ENCODE data around the gene CERK.

Gene CERK

GRCh38 chr22:46748908-46749675, 11.0 kb upstream of the CERK start:
- no peak for TF ChIP-seq ZNF274 (IDR thresholded peaks at IDR 0.05; ENCODE audit: low read depth, low read length)
- H3K4me3 ChIP-seq (ENCODE audit: low read length): no peak overlapping the region

- no peak for TF ChIP-seq ZNF274 (IDR thresholded peaks at IDR 0.05; ENCODE audit: low read depth, low read length)
- no peak overlapping the region for H3K4me3 ChIP-seq (ENCODE audit: low read length)
These were observed 10.3 kb upstream of the CERK start for GRCh38 chr22:46748206-46748907.

DNA sequence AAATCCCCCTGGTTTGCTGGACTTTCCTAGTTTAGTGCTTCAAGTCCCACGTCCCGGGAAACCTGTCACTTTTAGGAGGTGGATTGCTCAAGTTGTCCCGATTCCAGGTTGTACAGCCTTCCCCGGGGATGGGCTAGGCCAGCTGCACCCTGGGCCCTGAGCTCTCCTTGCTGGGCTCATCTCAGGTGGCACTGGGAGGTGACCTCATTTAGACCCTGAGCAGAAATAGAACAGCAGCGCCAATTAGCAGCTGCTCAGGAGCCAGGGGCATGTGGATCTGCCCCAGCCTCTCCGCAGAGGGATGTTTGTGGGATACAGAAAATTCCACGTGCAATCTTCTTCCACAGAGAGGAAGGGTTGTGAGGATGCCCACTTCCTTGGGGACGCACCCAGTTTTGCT, 9.6 kb upstream of the CERK start:
- no peak overlapping the region for H3K4me3 ChIP-seq (ENCODE audit: low read length)
- TF ChIP-seq ZNF274 (IDR thresholded peaks at IDR 0.05; ENCODE audit: low read depth, low read length): no peak

DNA sequence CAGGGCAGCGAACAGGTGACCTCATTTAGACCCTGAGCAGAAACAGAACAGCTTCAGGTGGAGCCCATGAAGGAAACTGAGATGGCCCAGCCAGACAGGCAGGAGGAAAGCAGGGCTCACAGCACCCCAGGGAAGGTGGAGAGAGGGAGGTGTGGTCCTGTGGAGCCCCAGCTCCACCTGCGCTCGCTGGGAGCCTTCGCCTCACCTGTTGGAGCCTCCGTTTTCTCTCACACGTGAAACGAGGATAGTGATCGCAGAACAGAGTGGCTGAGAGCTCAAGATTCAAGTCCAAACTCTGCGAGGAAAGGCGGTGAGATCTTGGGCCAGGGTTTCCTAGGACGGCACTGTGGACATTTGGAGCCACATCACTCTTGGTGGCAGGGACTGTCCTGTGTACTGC, 8.6 kb upstream of the CERK start:
- no peak overlapping the region for H3K4me3 ChIP-seq (ENCODE audit: low read length)

GRCh38 chr22:46746192-46746591, 8.1 kb upstream of the CERK start:
- no peak overlapping the region for H3K4me3 ChIP-seq (ENCODE audit: low read length)
- TF ChIP-seq ZNF274 (IDR thresholded peaks at IDR 0.05; ENCODE audit: low read depth, low read length): no peak

More for the DNA sequence above, 8.6 kb upstream of the CERK start:
- no peak for TF ChIP-seq ZNF274 (IDR thresholded peaks at IDR 0.05; ENCODE audit: low read depth, low read length)

DNA sequence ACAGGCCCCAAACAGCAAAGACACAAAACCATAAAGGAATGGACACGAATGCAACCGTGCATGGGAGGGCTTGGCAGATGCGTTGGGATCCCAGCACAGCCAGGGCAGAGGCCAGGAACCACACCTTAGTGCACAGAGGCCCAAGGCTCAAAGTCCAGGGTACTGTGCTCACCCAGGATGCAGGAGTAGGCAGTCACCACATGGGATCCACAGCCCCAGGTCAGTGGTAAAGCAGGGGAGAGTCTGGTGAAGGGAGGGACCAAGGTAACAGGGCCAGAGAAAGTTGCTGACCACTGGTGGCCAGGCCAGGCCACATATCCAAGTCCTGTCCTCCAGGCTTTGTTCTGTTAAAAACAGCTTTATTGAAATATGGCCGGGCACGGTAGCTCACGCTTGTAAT, 6.5 kb upstream of the CERK start:
- no peak for TF ChIP-seq ZNF274 (IDR thresholded peaks at IDR 0.05; ENCODE audit: low read depth, low read length)
- H3K4me3 ChIP-seq (ENCODE audit: low read length): no peak overlapping the region

GRCh38 chr22:46742576-46743221, 4.6 kb upstream of the CERK start:
- H3K4me3 ChIP-seq (ENCODE audit: low read length): no peak overlapping the region
- TF ChIP-seq ZNF274 (IDR thresholded peaks at IDR 0.05; ENCODE audit: low read depth, low read length): no peak

DNA sequence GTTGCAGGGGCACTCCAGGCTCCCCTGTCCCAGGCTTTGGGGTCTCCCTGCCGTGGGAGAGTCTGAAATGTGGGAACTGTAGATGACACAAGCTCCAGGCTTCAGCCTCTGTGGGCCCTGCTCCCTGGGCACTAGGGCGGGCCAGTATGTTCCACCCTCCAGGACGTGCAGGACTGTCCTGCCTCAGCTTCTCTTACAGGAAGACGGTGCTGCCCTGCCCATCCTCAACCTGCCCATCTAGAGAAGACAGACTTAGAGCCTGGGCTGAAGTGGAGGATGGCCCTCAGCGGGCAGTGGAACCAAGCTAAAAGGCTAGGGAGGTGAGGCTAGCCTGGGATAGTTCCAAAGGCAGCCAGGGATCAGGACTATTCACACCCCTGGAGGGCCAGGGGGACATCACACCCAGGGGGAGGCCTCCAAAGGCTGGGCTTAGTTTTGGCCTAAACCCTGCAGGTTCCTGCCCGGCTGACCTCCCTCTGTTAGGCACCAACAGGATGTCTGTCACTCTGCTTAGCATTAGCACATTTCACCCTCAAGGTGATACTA, 4.0 kb upstream of the CERK start:
- H3K4me3 ChIP-seq (ENCODE audit: low read length): no peak overlapping the region
- TF ChIP-seq ZNF274 (IDR thresholded peaks at IDR 0.05; ENCODE audit: low read depth, low read length): no peak

DNA sequence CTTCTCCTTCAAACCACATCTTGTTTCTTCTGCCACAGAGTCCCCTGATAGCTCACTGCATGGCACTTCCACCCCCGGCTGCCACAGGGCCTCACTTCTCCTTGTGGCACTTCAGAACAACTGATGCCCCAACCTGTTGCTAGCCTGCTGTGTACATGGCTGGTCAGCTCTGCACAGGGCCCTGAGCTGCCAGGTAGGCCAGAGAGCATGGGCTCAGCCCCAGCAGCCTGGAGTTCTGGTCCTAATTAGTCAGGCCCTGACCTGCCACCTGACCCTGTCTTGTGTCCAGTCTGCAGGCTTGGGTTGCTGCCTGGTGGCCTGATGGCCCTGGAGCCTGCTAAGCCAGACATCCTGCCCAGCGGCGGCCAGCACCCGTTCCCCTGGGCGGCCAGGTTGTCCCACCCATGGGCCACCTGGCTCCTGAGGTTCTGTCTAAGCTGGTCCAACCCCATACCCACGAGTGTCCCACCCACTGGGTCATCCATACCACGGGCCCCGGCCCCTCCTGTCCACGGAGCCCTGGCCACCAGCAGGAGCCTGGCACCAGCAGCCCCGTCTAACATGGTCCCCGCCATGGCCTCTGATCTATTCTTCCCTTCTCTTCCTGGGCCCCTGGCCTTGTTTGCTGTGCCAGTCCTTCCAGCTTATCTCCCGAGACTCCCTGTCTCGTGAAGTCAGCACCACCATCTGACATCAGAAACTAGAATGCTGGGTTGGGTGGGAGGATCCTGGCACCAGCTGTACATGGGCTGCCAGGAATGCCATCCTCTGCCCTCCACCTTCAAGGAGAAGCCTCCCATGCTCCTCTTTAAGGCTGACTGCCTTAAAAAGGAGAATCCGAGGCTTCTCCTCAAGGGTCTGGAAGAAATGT, 3.1 kb upstream of the CERK start:
- no peak for TF ChIP-seq ZNF274 (IDR thresholded peaks at IDR 0.05; ENCODE audit: low read depth, low read length)
- no peak overlapping the region for H3K4me3 ChIP-seq (ENCODE audit: low read length)

DNA sequence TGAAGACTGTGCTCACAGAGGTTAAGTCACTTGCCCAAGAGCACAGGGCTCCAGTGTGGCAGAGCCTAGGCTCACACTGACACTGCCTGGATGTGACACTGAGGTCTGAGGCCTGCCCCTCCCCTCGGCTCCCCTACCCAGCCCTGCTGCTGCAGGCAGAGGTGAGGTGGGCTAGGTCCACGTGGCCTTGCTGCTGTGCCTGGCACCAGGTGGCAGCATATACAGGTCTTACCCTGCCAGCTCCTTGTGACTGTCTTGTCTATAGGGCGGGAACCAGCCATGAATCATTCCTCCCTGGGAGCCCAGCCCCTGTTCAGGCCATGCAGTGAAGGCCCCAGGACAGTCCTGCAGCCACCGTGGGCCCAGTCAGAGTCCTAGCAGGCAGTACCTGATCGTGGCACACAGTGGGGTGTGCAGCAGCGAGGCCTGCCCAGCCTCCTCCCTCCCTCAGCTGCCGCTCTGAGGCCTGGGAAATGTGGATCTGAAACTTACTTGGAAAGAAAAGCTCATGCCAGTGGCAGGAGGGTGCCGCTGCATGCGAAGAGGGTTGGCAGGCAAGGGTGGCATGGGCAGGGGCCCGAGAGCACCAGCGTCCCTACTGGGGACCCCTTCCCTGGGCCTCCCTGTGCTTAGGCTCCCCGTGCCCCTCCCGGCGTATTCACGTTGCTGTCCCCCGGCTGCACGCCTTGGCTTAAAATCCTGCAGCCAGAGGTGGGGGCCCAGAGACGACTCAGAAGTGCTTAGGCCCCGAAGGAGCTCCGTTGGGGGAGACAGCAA, 1.2 kb upstream of the CERK start:
- H3K4me3 ChIP-seq (ENCODE audit: low read length): no peak overlapping the region
- TF ChIP-seq ZNF274 (IDR thresholded peaks at IDR 0.05; ENCODE audit: low read depth, low read length): no peak

DNA sequence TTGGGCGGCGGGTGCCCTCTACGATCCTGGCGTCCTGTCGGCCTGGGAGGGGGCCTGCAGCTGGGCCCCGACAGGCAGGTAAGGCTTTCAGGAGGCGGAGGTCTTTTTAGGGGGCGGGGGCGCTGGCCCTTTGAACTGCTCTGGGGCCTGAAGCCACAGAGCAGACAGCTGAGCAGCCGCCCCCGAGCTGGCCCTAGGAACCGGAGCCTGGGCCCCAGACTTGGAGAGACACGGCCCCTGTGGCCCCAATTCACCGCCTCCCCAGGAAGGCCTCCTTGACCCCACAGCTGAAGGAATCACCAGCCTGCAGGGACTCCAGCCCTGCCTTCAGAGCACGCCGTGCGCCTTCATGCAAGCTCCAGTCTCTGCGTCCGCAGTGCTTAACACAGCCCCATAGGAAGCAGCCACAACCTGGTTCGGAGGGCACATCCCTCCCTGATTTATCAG, 618 bp upstream of the CERK start:
- peak overlapping the region; percentile 59; the same call in 1 of the 2 replicates for H3K4me3 ChIP-seq (ENCODE audit: low read length)
- TF ChIP-seq ZNF274 (IDR thresholded peaks at IDR 0.05; ENCODE audit: low read depth, low read length): no peak

- TF ChIP-seq ZNF274 (IDR thresholded peaks at IDR 0.05; ENCODE audit: low read depth, low read length): no peak
- H3K4me3 ChIP-seq (ENCODE audit: low read length): peak overlapping the region; percentile 57
These were observed 712 bp downstream of the CERK start for GRCh38 chr22:46737105-46737975.
